ENCODE data around the gene TMEFF2.

GRCh38 chr2:192098814-192099491 is 95.8 kb downstream of the TMEFF2 start:
- TF ChIP-seq POLR2A (IDR thresholded peaks at IDR 0.05; ENCODE audit: control extremely low read depth in 1 of 2, low read depth in 2 of 2, low read length in 2 of 2), result no peak
- no peak for TF ChIP-seq EZH2 (IDR thresholded peaks at IDR 0.05; ENCODE audit: low read depth, low read length, severe bottlenecking)
- TF ChIP-seq CTCF (IDR thresholded peaks at IDR 0.05; ENCODE audit: control extremely low read depth in 1 of 3, insufficient read depth in 1 of 3, low read depth in 1 of 3, low read length in 3 of 3), result no peak
- no peak for TF ChIP-seq GABPA (IDR thresholded peaks at IDR 0.05; ENCODE audit: borderline replicate concordance, insufficient read depth, low read length)
- TF ChIP-seq CEBPB (IDR thresholded peaks at IDR 0.05; ENCODE audit: low read depth, low read length), result no peak
- TF ChIP-seq ZNF274 (IDR thresholded peaks at IDR 0.05; ENCODE audit: borderline replicate concordance, extremely low read depth, low read length), result no peak
- TF ChIP-seq CBX8 (IDR thresholded peaks at IDR 0.05; ENCODE audit: borderline replicate concordance, low read depth, low read length), result no peak
- TF ChIP-seq TCF12 (IDR thresholded peaks at IDR 0.05; ENCODE audit: low read depth, low read length), result no peak
- no peak for TF ChIP-seq EP300 (IDR thresholded peaks at IDR 0.05; ENCODE audit: borderline replicate concordance in 1 of 2, low read depth in 2 of 2, low read length in 2 of 2)
- TF ChIP-seq YY1 (IDR thresholded peaks at IDR 0.05; ENCODE audit: low read depth, low read length), result no peak
- TF ChIP-seq NRF1 (IDR thresholded peaks at IDR 0.05; ENCODE audit: low read depth, low read length), result no peak
- TF ChIP-seq ATF2 (IDR thresholded peaks at IDR 0.05; ENCODE audit: low read length), result no peak

Measured in H1 (cell line).